ENCODE results near the gene STXBP3. TPM values are rescaled to one million over a fixed set of nuclear protein-coding genes. Genes with fewer than 3 reads are reported as not detected.

Gene STXBP3
- total and polyA plus RNA-seq, 2 of the 13 experiments (the other 11 are each of a cell fraction or from before 2014, with no cell fraction given), result 13.0 to 20.8 TPM

GRCh38 chr1:108746382-108747170 is at the start of gene STXBP3 (continued):
- TF ChIP-seq RXRA (CRISPR knock-in tag; IDR thresholded peaks at IDR 0.05), result peak; percentile 56
- no peak; the same call in 1 of the 2 replicates for TF ChIP-seq RAD21 (CRISPR knock-in tag; IDR thresholded peaks at IDR 0.05)
- no peak; the same call in 1 of the 2 replicates for TF ChIP-seq SMC3 (IDR thresholded peaks at IDR 0.05; ENCODE audit: low read length)
- peak; percentile 13; the same call in 1 of the 2 replicates for TF ChIP-seq IRF9 (CRISPR knock-in tag; IDR thresholded peaks at IDR 0.05; ENCODE audit: borderline replicate concordance)
- TF ChIP-seq ZNF580 (CRISPR knock-in tag; IDR thresholded peaks at IDR 0.05; ENCODE audit: borderline replicate concordance, low read depth), result no peak; the same call in 1 of the 2 replicates
- TF ChIP-seq TCF7L2 (IDR thresholded peaks at IDR 0.05; ENCODE audit: low read depth, low read length), result no peak
- no peak; the same call in 1 of the 2 replicates for TF ChIP-seq ZNF441 (CRISPR knock-in tag; IDR thresholded peaks at IDR 0.05; ENCODE audit: borderline replicate concordance)
- peak; percentile 96 for TF ChIP-seq ZFP90 (CRISPR knock-in tag; IDR thresholded peaks at IDR 0.05; ENCODE audit: borderline replicate concordance)
- peak; percentile 35; the same call in 1 of the 2 replicates for TF ChIP-seq HNF4G (IDR thresholded peaks at IDR 0.05; ENCODE audit: borderline replicate concordance, low read depth, low read length)
- TF ChIP-seq HNF4G (CRISPR knock-in tag; IDR thresholded peaks at IDR 0.05; ENCODE audit: borderline replicate concordance, low read depth), result no peak
- TF ChIP-seq ZNF331 (CRISPR knock-in tag; IDR thresholded peaks at IDR 0.05), result peak; percentile 64; the same call in 1 of the 2 replicates
- TF ChIP-seq ZNF225 (CRISPR knock-in tag; IDR thresholded peaks at IDR 0.05), result no peak
- TF ChIP-seq ZNF609 (CRISPR knock-in tag; IDR thresholded peaks at IDR 0.05; ENCODE audit: borderline replicate concordance), result peak; percentile 45; the same call in 1 of the 2 replicates
- TF ChIP-seq ZNF709 (CRISPR knock-in tag; IDR thresholded peaks at IDR 0.05), result no peak
- no peak for TF ChIP-seq ZNF468 (CRISPR knock-in tag; IDR thresholded peaks at IDR 0.05)
- TF ChIP-seq GPBP1L1 (CRISPR knock-in tag; IDR thresholded peaks at IDR 0.05), result no peak
- no peak for TF ChIP-seq HIC2 (CRISPR knock-in tag; IDR thresholded peaks at IDR 0.05; ENCODE audit: low read depth)
- 0 out of 2 replicates have a peak, but pooled peaks have one; percentile 27 for TF ChIP-seq KDM1A (CRISPR knock-in tag; IDR thresholded peaks at IDR 0.05)
- no peak for TF ChIP-seq ZNF660 (CRISPR knock-in tag; IDR thresholded peaks at IDR 0.05; ENCODE audit: borderline replicate concordance, low read depth)
- TF ChIP-seq IRX3 (CRISPR knock-in tag; IDR thresholded peaks at IDR 0.05; ENCODE audit: borderline replicate concordance, low read depth), result 0 out of 2 replicates have a peak, but pooled peaks have one; percentile 12
